ENCODE results near the gene NFIB.

DNA sequence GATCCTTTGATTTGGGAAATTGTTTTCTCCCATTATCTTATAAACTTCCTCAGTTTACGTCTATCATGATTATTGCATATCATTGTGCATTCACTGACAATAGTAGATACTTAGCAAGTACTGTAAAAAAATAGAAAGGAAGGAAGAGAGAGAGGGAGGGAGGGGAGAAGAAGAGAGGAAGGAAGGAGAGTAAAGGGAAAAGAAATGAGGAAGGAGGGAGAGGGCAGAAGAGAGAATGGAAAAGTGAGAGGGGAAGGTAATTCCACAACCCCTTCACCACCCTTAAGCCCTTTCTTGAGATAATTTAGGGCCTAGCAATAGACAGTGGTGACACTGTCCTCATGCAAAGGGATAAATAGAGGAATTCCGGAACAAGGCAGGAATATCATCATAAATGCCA, 64.4 kb downstream of the NFIB start:
- TF ChIP-seq CTCF (conservative IDR thresholded peaks at IDR 0.05; ENCODE audit: low read length) (no peak), EZH2phosphoT487 (IDR thresholded peaks at IDR 0.05; ENCODE audit: borderline replicate concordance, low read depth, low read length) (no peak)
